Spleen (tissue), 11 donors: ENCODE data around the gene FYN. TPM values are rescaled to one million over a fixed set of nuclear protein-coding genes. Genes with fewer than 3 reads are reported as not detected.

Experiments used
- DNase-seq: peaks from one replicate; pipeline ENCODE4 v3.0.0-alpha.2; 2020
- H3K27ac ChIP-seq, 8 donors: fragments of 200-600 bp; sonication (generic) in 7 of 8; 1 replicate in 4 of 8; 2 replicates in 4 of 8; pipeline versions ENCODE4 v1.5.0 to v1.8.0; 2016 to 2021; ENCODE audit warnings: inconsistent platforms in 4 of 8, mild to moderate bottlenecking in 4 of 8, moderate library complexity in 1 of 8
- H3K27me3 ChIP-seq, 7 donors: fragments of 200-600 bp; sonication (generic) in 6 of 7; replicated peaks in 1 of 7; 1 replicate in 4 of 7; 2 replicates in 3 of 7; pipeline versions ENCODE4 v1.5.0 to v1.8.0; 2016 to 2021; ENCODE audit warnings: inconsistent platforms in 3 of 7, mild to moderate bottlenecking in 1 of 7
- H3K36me3 ChIP-seq, 6 donors: fragments of 200-600 bp; sonication (generic) in 5 of 6; 1 replicate in 4 of 6; 2 replicates in 2 of 6; pipeline versions ENCODE4 v1.5.0 to v1.8.0; 2016 to 2021; ENCODE audit warnings: inconsistent platforms in 2 of 6
- H3K4me1 ChIP-seq, 6 donors: fragments of 200-600 bp; sonication (generic) in 5 of 6; 1 replicate in 3 of 6; 2 replicates in 3 of 6; pipeline versions ENCODE4 v1.5.0 to v1.8.0; 2016 to 2021; ENCODE audit warnings: inconsistent platforms in 3 of 6
- H3K4me3 ChIP-seq, 8 donors: fragments of 200-600 bp; sonication (generic) in 7 of 8; 1 replicate in 4 of 8; 2 replicates in 4 of 8; pipeline versions ENCODE4 v1.5.0 to v1.8.0; 2016 to 2021; ENCODE audit warnings: inconsistent platforms in 4 of 8, mild to moderate bottlenecking in 4 of 8, moderate library complexity in 2 of 8
- H3K9me3 ChIP-seq, 8 donors: fragments of 200-600 bp; sonication (generic) in 7 of 8; 1 replicate in 4 of 8; 2 replicates in 4 of 8; pipeline versions ENCODE4 v1.5.0 to v1.8.0; 2016 to 2021; ENCODE audit warnings: inconsistent platforms in 4 of 8
- CTCF ChIP-seq, 11 experiments: fragments of 200-600 bp in 7 of 11; fragments of 450-650 bp in 4 of 11; sonication (generic) in 4 of 11; IDR thresholded peaks in 8 of 11; conservative IDR thresholded peaks in 3 of 11; 1 replicate in 7 of 11; 2 replicates in 4 of 11; pipeline versions ENCODE4 v1.4.0 to v1.8.0; 2016 to 2021; ENCODE audit warnings: antibody characterized with exemption in 11 of 11, inconsistent platforms in 4 of 11, mild to moderate bottlenecking in 1 of 11
- POLR2A ChIP-seq, 3 donors: fragments of 450-650 bp; IDR thresholded peaks; one replicate each; pipeline ENCODE4 v1.5.1; 2017; ENCODE audit warnings: antibody characterized with exemption in 3 of 3, mild to moderate bottlenecking in 1 of 3
- POLR2AphosphoS5 ChIP-seq, 3 donors: sonication (generic); formaldehyde crosslinking; IDR thresholded peaks; one replicate each; pipeline ENCODE4 v1.5.1; 2017; ENCODE audit warnings: antibody characterized with exemption in 3 of 3
- WGBS, 5 donors: extraction: QIAGEN DNeasy Blood & Tissue Kit in 3 of 5; methylation state at CpG; one replicate each; pipeline versions ENCODE4 v1.1.5 to v1.1.7; 2013 to 2018; 5-methylcytosine and 5-hydroxymethylcytosine counted together
- intact Hi-C: fragments of 100-400 bp; cut with DNase I; formaldehyde crosslinking; loops from one replicate; pipeline ENCODE4 v1.15.0; 2023; ENCODE audit warnings: low total_unique reads
- polyA plus RNA-seq, 3 donors: library from polyadenylated mRNA; stranded (reverse); fragments of 200-250 nt; gene quantifications; one replicate each; pipeline ENCODE4 v1.2.1, GENCODE V29; 2013
- total RNA-seq, 7 donors: library from RNA; depleted of rRNA in 3 of 7; stranded (reverse); fragments of >200 nt in 3 of 7; fragmentation: NEBNext Ultra II Directional in 4 of 7; extraction: Animal tissue kit (Norgen Biotek cat#: 25700) in 4 of 7; gene quantifications; one replicate each; pipeline versions ENCODE4 v1.1.0 to v1.2.1, GENCODE V29; 2016 to 2021
- donor health status: healthy with polysubstance abuse.
- donor health status: DM: no; HTN: no; CAD: no; lungs with moderate emphysema.
- donor health status: DM: no; HTN: no; CAD: no.
- donor health status: Bipolar disorder and iron deficiency.
- donor health status: healthy.
- donor health status: DM: no; HTN: no; CAD: no.
- donor health status: DM: yes; HTN: yes; CAD: no.

Gene FYN
- total and polyA plus RNA-seq, 10 donors = 56.6 to 409 (median 205) TPM

- Histone ChIP-seq H3K27ac (no peak overlapping the region), H3K4me1 (peaks cover 9 to 37% (median 22%) of the 10 kb centered on the region in 6 donors), H3K9me3 (no peaks in the 10 kb centered on the region), H3K27me3 (no peaks in the 10 kb centered on the region), H3K4me3 (no peak overlapping the region), H3K36me3 (peaks cover 1 to 80% (median 27%) of the 10 kb centered on the region in 6 donors)
- DNase-seq = no peak
- TF ChIP-seq CTCF (IDR thresholded peaks at IDR 0.05 in 8 of 11, conservative IDR thresholded peaks at IDR 0.05 in 3 of 11) (no peak), POLR2A (IDR thresholded peaks at IDR 0.05) (no peak), POLR2AphosphoS5 (IDR thresholded peaks at IDR 0.05) (no peak)
- intact Hi-C loops = loop anchor here (10.0 kb wide), 1 partner anchor 457 kb away; no protein-coding TSS in a partner anchor
- 86 to 96% (median 93%) methylated on average over 4 of the region's 4 CpGs for WGBS, 5 donors
Measured at GRCh38 chr6:111707773-111708172, 165.5 kb downstream of the FYN start.

- no peaks in the 10 kb centered on the region for H3K27me3 ChIP-seq
- H3K9me3 ChIP-seq = no peaks in the 10 kb centered on the region
- no peak for TF ChIP-seq POLR2AphosphoS5 (IDR thresholded peaks at IDR 0.05)
- H3K27ac ChIP-seq = no peak overlapping the region
- no peak for DNase-seq
- intact Hi-C loops = loop anchor here (10.0 kb wide), 1 partner anchor 458 kb away; no protein-coding TSS in a partner anchor
- WGBS, 5 donors = 89 to 99% (median 96%) methylated on average over 2 of the region's 2 CpGs
- H3K36me3 ChIP-seq = peaks cover 4 to 80% (median 29%) of the 10 kb centered on the region in 6 donors
- H3K4me3 ChIP-seq = no peak overlapping the region
- peaks cover 9 to 29% (median 17%) of the 10 kb centered on the region in 6 donors for H3K4me1 ChIP-seq
Measured at GRCh38 chr6:111706841-111707391, 166.3 kb downstream of the FYN start.

- Histone ChIP-seq H3K36me3 (peaks cover 4 to 100% (median 49%) of the 10 kb centered on the region in 6 donors), H3K27ac (no peak overlapping the region), H3K27me3 (no peaks in the 10 kb centered on the region), H3K4me3 (no peak overlapping the region), H3K4me1 (peaks cover 0 to 6% (median 0%) of the 10 kb centered on the region in 6 donors), H3K9me3 (no peaks in the 10 kb centered on the region)
- WGBS, 5 donors = 94 to 98% (median 95%) methylated on average over 7 of the region's 7 CpGs
- TF ChIP-seq POLR2AphosphoS5 (IDR thresholded peaks at IDR 0.05) (no peak), CTCF (IDR thresholded peaks at IDR 0.05 in 8 of 11, conservative IDR thresholded peaks at IDR 0.05 in 3 of 11) (no peak), POLR2A (IDR thresholded peaks at IDR 0.05) (no peak)
- intact Hi-C loops = loop anchor here (10.0 kb wide), 1 partner anchor 461 kb away; no protein-coding TSS in a partner anchor
- DNase-seq = no peak
Measured at GRCh38 chr6:111703723-111704122, 169.5 kb downstream of the FYN start.

GRCh38 chr6:111702268-111702667 lies 171.0 kb downstream of the FYN start:
- no peak for TF ChIP-seq POLR2AphosphoS5 (IDR thresholded peaks at IDR 0.05)
- no peak for TF ChIP-seq POLR2A (IDR thresholded peaks at IDR 0.05)
- no peak for TF ChIP-seq CTCF (IDR thresholded peaks at IDR 0.05 in 8 of 11, conservative IDR thresholded peaks at IDR 0.05 in 3 of 11)

More at GRCh38 chr6:111702268-111702667, 171.0 kb downstream of the FYN start:
- H3K27ac ChIP-seq = no peak overlapping the region
- peaks cover 4 to 100% (median 48%) of the 10 kb centered on the region in 6 donors for H3K36me3 ChIP-seq
- intact Hi-C loops = loop anchor here (10.0 kb wide), 1 partner anchor 463 kb away; no protein-coding TSS in a partner anchor
- WGBS, 5 donors = 95 to 98% (median 96%) methylated on average over 5 of the region's 5 CpGs
- no peaks in the 10 kb centered on the region for H3K9me3 ChIP-seq
- no peaks in the 10 kb centered on the region for H3K27me3 ChIP-seq
- no peak overlapping the region for H3K4me3 ChIP-seq
- no peak for DNase-seq
- H3K4me1 ChIP-seq = peaks cover 0 to 6% (median 0%) of the 10 kb centered on the region in 6 donors
